Right lobe of liver (tissue), 4 donors: ENCODE measurements around the gene SEMA4G.

Experiments used
- CTCF ChIP-seq, 4 donors: fragments of 200-600 bp in 3 of 4; fragments of 450-650 bp in 1 of 4; IDR thresholded peaks; one replicate each; pipeline versions ENCODE4 v1.5.1 to v1.8.0; 2016 to 2022; ENCODE audit warnings: antibody characterized with exemption in 4 of 4, mild to moderate bottlenecking in 2 of 4
- POLR2A ChIP-seq: fragments of 450-650 bp; IDR thresholded peaks from one replicate; pipeline ENCODE4 v1.6.1; 2017; ENCODE audit warnings: antibody characterized with exemption, mild to moderate bottlenecking
- donor health status: DM: no; HTN: no; CAD: no.
- donor health status: DM: no; HTN: no; CAD: no.
- donor health status: DM: no; HTN: yes; CAD: no.

- TF ChIP-seq CTCF (IDR thresholded peaks at IDR 0.05) (no peak), POLR2A (no peak)
These were observed 38.9 kb downstream of the SEMA4G start for GRCh38 chr10:101007915-101008822.
